ENCODE results near the gene NRBF2. TPM values are rescaled to one million over a fixed set of nuclear protein-coding genes. Genes with fewer than 3 reads are reported as not detected.
A peak's percentile ranks its signal among the peaks of the same experiment; 100 is the strongest.

NRBF2 gene
- total and polyA plus RNA-seq, 9 of the 15 experiments (the other 6 are each of a cell fraction or from before 2014, with no cell fraction given) = 20.8 to 52.1 (median 30.5) TPM

GRCh38 chr10:63093227-63093626, 39.9 kb upstream of the NRBF2 start:
- no peak for ATAC-seq
- no peaks in the 10 kb centered on the region for H3K9me3 ChIP-seq (replicated peaks; ENCODE audit: control insufficient read depth, insufficient read depth, low read depth, low read length)
- TF ChIP-seq FOSL1 (tag; conservative IDR thresholded peaks at IDR 0.05) (peak; percentile 64), DACH1 (IDR thresholded peaks at IDR 0.05; ENCODE audit: partially characterized antibody) (no peak)
- intact Hi-C loops (cut with micrococcal nuclease) (no loop called here), in situ Hi-C loops (cut with MboI) (no loop called here)
- no peak for FAIRE-seq
- no peak overlapping the region for H3K4me3 ChIP-seq
- DNase-seq (ENCODE audit: extremely low read depth in 1 of 4, low spot score in 3 of 4) = no peak
- no peaks in the 10 kb centered on the region; a peak in 1 of 5 replicates for H3K27me3 ChIP-seq (ENCODE audit: control insufficient read depth in 2 of 2, insufficient read depth in 2 of 2, low read length in 2 of 2)
- H3K79me2 ChIP-seq (ENCODE audit: control insufficient read depth, insufficient read depth, low read length) = no peaks in the 10 kb centered on the region
- H4K20me1 ChIP-seq (replicated peaks; ENCODE audit: control insufficient read depth, insufficient read depth, low read length) = no peaks in the 10 kb centered on the region
- CTCF ChIA-PET (ENCODE audit: low intra/inter-chr PET ratio) = no interaction called here
- H3K9ac ChIP-seq (ENCODE audit: insufficient read depth in 1 of 2, low read depth in 2 of 2, low read length in 2 of 2) = no peak overlapping the region
- POLR2A ChIA-PET = interaction anchor here (1.6 kb wide), 1 partner anchor 9 kb away, joined by 5 read pairs; no protein-coding TSS in a partner anchor
- no peak overlapping the region for H3K4me2 ChIP-seq (ENCODE audit: insufficient read depth, low read length)
- H3K36me3 ChIP-seq (ENCODE audit: control insufficient read depth, insufficient read depth, low read length) = no peaks in the 10 kb centered on the region
- no peak overlapping the region for H3K27ac ChIP-seq (ENCODE audit: extremely low read depth, low read depth, low read length)
- 33% methylated on average over 2 of the region's 2 CpGs for WGBS (ENCODE audit: insufficient coverage, low coverage, missing lambda C conversion rate)
- H3K4me1 ChIP-seq (replicated peaks in 1 of 2; ENCODE audit: control insufficient read depth in 2 of 2, insufficient read depth in 2 of 2, low read length in 2 of 2) = no peaks in the 10 kb centered on the region; a peak in 1 of 5 replicates
- BruUV-seq (replicated peaks) = no TSS peak
- no peak overlapping the region for H2AFZ ChIP-seq (ENCODE audit: low read depth, low read length)
- no peaks in the 10 kb centered on the region for H3K9me1 ChIP-seq (ENCODE audit: control insufficient read depth, insufficient read depth, low read length)

- ChIA-PET CTCF (ENCODE audit: low intra/inter-chr PET ratio) (interaction anchor here (0.6 kb wide), 1 partner anchor 63 kb away, joined by 3 read pairs; no protein-coding TSS in a partner anchor), POLR2A (interaction anchor here (0.6 to 1.6 kb wide), 2 partner anchors 10 to 183 kb away, joined by 3 to 5 read pairs; no protein-coding TSS in a partner anchor)
- Histone ChIP-seq H3K9me3 (replicated peaks; ENCODE audit: control insufficient read depth, insufficient read depth, low read depth, low read length) (no peaks in the 10 kb centered on the region), H3K9ac (ENCODE audit: insufficient read depth in 1 of 2, low read depth in 2 of 2, low read length in 2 of 2) (no peak overlapping the region), H3K36me3 (ENCODE audit: control insufficient read depth, insufficient read depth, low read length) (no peaks in the 10 kb centered on the region), H3K9me1 (ENCODE audit: control insufficient read depth, insufficient read depth, low read length) (no peaks in the 10 kb centered on the region), H3K4me1 (replicated peaks in 1 of 2; ENCODE audit: control insufficient read depth in 2 of 2, insufficient read depth in 2 of 2, low read length in 2 of 2) (no peaks in the 10 kb centered on the region; a peak in 1 of 5 replicates), H3K27ac (ENCODE audit: extremely low read depth, low read depth, low read length) (no peak overlapping the region), H2AFZ (ENCODE audit: low read depth, low read length) (no peak overlapping the region; the same call in 1 of the 2 replicates), H4K20me1 (replicated peaks; ENCODE audit: control insufficient read depth, insufficient read depth, low read length) (no peaks in the 10 kb centered on the region), H3K4me2 (ENCODE audit: insufficient read depth, low read length) (no peak overlapping the region), H3K27me3 (ENCODE audit: control insufficient read depth in 2 of 2, insufficient read depth in 2 of 2, low read length in 2 of 2) (no peaks in the 10 kb centered on the region; a peak in 1 of 5 replicates), H3K4me3 (no peak overlapping the region), H3K79me2 (ENCODE audit: control insufficient read depth, insufficient read depth, low read length) (no peaks in the 10 kb centered on the region)
- no peak for FAIRE-seq
- no TSS peak for BruUV-seq (replicated peaks)
- no peak for DNase-seq (ENCODE audit: extremely low read depth in 1 of 4, low spot score in 3 of 4)
- TF ChIP-seq RREB1 (CRISPR knock-in tag; IDR thresholded peaks at IDR 0.05) (no peak), RBM34 (IDR thresholded peaks at IDR 0.05; ENCODE audit: borderline replicate concordance, insufficient read depth, low read length) (no peak), ESRRA (IDR thresholded peaks at IDR 0.05; ENCODE audit: borderline replicate concordance, low read depth) (peak; percentile 73), ILK (tag; IDR thresholded peaks at IDR 0.05; ENCODE audit: borderline replicate concordance, low read depth) (no peak), HOMEZ (CRISPR knock-in tag; IDR thresholded peaks at IDR 0.05) (no peak)
- peak; percentile 27; the same call in 1 of the 3 replicates for ATAC-seq
- 61% methylated on average over 2 of the region's 2 CpGs for WGBS (ENCODE audit: insufficient coverage, low coverage, missing lambda C conversion rate)
- intact Hi-C loops (cut with micrococcal nuclease) (no loop called here), in situ Hi-C loops (cut with MboI) (no loop called here)
Measured at GRCh38 chr10:63094405-63094804, 38.7 kb upstream of the NRBF2 start.
